ENCODE data around the gene TUBB3. TPM values are rescaled to one million over a fixed set of nuclear protein-coding genes. Genes with fewer than 3 reads are reported as not detected.

The TUBB3 gene
- total and polyA plus RNA-seq, 8 donors: 0.29 to 14.5 (median 3.7) TPM; not detected in 2

DNA sequence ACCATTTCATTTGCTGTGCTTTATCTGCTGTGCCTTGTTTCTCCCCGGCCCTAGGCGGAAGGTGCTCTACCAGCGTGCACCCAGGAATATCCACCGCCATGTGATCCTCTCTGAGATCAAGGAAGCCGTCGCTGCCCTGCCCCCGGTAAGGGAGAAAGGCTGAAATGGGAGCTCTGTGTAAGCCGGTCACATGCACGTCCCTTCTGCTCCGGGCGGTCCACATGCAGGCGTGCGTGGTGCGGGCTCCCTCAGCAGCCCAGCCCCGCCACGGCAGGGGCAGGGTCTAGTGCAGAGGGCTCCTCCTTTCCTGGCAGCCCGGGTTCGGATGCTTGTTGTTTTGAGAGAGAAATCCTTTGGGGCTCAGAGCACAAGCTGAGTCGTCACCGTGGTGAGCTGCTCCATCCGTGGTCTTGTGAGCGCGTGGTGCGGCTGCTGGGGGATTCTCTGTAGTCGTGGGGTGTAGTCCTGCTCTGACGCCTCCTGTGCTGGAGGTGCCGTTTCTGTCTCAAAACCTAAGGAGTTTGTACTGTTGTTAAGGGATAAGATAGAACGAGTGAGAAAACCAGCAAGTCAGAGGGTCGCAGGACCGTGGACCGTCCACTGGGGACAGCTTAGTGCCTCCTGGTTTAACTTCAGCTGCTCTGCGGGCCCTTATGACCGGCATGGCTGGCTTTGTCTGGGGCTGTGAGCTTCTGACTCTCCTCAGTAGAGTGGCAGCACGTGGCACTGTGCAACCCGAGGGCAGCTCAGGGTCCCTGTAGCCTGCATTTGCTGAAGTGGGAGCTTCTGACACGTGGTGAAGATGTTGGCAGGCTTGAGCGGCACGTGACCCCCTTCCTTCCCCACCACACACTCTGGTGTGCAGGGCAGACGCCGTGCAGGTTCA is 16.8 kb upstream of the TUBB3 start:
- intact Hi-C loops (cut with DNase I; ENCODE audit: low total_unique reads): no loop called here
- H3K36me3 ChIP-seq: peaks cover 57 to 89% (median 86%) of the 10 kb centered on the region in 4 donors

DNA sequence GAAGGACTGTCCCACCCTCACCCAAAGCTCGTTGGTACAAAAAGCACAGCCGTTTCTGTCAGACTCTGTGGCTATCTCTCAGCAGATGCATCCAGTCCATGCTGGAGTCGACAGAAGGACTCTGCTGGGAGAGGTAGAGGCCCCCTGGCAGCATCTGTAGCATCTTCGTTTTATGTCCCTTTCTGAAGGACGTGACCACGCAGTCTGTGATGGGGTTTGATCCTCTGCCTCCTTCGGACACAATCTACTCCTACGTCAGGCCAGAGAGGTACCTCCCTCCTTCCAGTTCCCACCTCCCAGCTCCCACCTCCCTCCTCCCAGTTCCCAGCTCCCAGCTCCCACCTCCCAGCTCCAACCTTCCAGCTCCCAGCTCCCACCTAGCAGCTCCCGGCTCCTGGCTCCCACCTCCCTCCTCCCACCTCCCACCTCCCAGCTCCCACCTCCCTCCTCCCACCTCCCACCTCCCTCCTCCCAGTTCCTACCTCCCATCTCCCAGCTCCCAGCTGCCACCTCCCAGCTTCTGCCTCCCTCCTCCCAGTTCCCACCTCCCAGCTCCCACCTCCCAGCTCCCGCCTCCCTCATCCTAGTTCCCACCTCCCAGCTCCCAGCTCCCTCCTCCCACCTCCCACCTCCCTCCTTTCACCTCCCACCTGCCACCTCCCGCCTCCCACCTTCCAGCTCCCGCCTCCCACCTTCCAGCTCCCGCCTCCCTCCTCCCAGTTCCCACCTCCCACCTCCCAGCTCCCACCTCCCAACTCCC is 15.9 kb upstream of the TUBB3 start:
- H3K27ac ChIP-seq: no peak overlapping the region
- 94 to 99% (median 97%) methylated on average over 12 to 13 of the region's 13 CpGs for WGBS, 5 donors
- H3K9me3 ChIP-seq: no peaks in the 10 kb centered on the region
- peaks cover 58 to 95% (median 93%) of the 10 kb centered on the region in 4 donors for H3K36me3 ChIP-seq
- no peak for DNase-seq
- H3K4me3 ChIP-seq: no peak overlapping the region
- intact Hi-C loops (cut with DNase I; ENCODE audit: low total_unique reads): no loop called here
- TF ChIP-seq POLR2A (IDR thresholded peaks at IDR 0.05) (no peak), POLR2AphosphoS5 (IDR thresholded peaks at IDR 0.05) (no peak), EP300 (IDR thresholded peaks at IDR 0.05) (no peak)
- TF ChIP-seq, protein P1, sequence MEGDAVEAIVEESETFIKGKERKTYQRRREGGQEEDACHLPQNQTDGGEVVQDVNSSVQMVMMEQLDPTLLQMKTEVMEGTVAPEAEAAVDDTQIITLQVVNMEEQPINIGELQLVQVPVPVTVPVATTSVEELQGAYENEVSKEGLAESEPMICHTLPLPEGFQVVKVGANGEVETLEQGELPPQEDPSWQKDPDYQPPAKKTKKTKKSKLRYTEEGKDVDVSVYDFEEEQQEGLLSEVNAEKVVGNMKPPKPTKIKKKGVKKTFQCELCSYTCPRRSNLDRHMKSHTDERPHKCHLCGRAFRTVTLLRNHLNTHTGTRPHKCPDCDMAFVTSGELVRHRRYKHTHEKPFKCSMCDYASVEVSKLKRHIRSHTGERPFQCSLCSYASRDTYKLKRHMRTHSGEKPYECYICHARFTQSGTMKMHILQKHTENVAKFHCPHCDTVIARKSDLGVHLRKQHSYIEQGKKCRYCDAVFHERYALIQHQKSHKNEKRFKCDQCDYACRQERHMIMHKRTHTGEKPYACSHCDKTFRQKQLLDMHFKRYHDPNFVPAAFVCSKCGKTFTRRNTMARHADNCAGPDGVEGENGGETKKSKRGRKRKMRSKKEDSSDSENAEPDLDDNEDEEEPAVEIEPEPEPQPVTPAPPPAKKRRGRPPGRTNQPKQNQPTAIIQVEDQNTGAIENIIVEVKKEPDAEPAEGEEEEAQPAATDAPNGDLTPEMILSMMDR (IDR thresholded peaks at IDR 0.05): no peak
- H3K27me3 ChIP-seq: no peaks in the 10 kb centered on the region
- peaks cover 0 to 10% (median 4%) of the 10 kb centered on the region in 4 donors for H3K4me1 ChIP-seq

More for the DNA sequence above, 16.8 kb upstream of the TUBB3 start:
- Histone ChIP-seq H3K27ac (no peak overlapping the region), H3K4me3 (no peak overlapping the region), H3K4me1 (peaks cover 0 to 10% (median 4%) of the 10 kb centered on the region in 4 donors), H3K27me3 (no peaks in the 10 kb centered on the region), H3K9me3 (no peaks in the 10 kb centered on the region)
- DNase-seq: no peak
- 93 to 97% (median 97%) methylated on average over 39 to 40 of the region's 40 CpGs for WGBS, 5 donors
- TF ChIP-seq EP300 (IDR thresholded peaks at IDR 0.05) (no peak), POLR2A (IDR thresholded peaks at IDR 0.05) (no peak), POLR2AphosphoS5 (IDR thresholded peaks at IDR 0.05) (no peak)
- TF ChIP-seq, protein P1 (IDR thresholded peaks at IDR 0.05): no peak

DNA sequence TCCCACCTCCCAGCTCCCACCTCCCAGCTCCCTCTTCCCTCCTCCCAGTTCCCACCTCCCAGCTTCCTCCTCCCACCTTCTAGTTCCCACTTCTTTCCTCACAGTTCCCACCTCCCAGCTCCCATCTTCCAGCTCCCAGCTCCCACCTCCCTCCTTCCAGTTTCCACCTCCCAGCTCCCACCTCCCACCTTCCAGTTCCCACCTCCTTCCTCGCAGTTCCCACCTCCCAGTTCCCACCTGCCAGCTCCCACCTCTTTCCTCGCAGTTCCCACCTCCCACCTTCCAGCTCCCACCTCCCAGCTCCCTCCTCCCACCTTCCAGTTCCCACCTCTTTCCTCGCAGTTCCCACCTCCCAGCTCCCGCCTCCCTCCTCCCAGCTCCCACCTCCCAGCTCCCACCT is 14.9 kb upstream of the TUBB3 start:
- WGBS, 5 donors: 89 to 98% (median 94%) methylated on average over 4 of the region's 4 CpGs
- Histone ChIP-seq H3K4me1 (peaks cover 0 to 10% (median 4%) of the 10 kb centered on the region in 4 donors), H3K27me3 (no peaks in the 10 kb centered on the region), H3K27ac (no peak overlapping the region), H3K36me3 (peaks cover 55 to 96% (median 95%) of the 10 kb centered on the region in 4 donors), H3K4me3 (no peak overlapping the region), H3K9me3 (no peaks in the 10 kb centered on the region)
- TF ChIP-seq, protein P1 (IDR thresholded peaks at IDR 0.05): no peak
- TF ChIP-seq POLR2A (IDR thresholded peaks at IDR 0.05) (no peak), POLR2AphosphoS5 (IDR thresholded peaks at IDR 0.05) (no peak), EP300 (IDR thresholded peaks at IDR 0.05) (no peak)
- no peak for DNase-seq
- intact Hi-C loops (cut with DNase I; ENCODE audit: low total_unique reads): no loop called here

All from stomach (tissue), 9 donors.